Neural progenitor cell (in vitro differentiated cells): ENCODE measurements around the gene RIMKLB. TPM values are rescaled to one million over a fixed set of nuclear protein-coding genes. Genes with fewer than 3 reads are reported as not detected.

ENCODE experiments used
- DNase-seq: peaks from one replicate; pipeline ENCODE4 v3.0.0-alpha.2; 2016; ENCODE audit warnings: low spot score
- H2AFZ ChIP-seq: fragments of 200-600 bp; sonication (generic); replicated peaks from 2 replicates; pipeline ENCODE4 v1.6.1; 2016; ENCODE audit warnings: antibody characterized with exemption
- H3F3A ChIP-seq: fragments of 200-600 bp; sonication (generic); 2 replicates; pipeline ENCODE4 v1.6.1; 2016; ENCODE audit warnings: antibody characterized with exemption, low read depth
- H3K27ac ChIP-seq: fragments of 200-600 bp; sonication (generic); 2 replicates; pipeline ENCODE4 v1.5.1; 2016; ENCODE audit warnings: mild to moderate bottlenecking
- H3K27me3 ChIP-seq: fragments of 200-600 bp; sonication (generic); 2 replicates; pipeline ENCODE4 v1.6.1; 2016; ENCODE audit warnings: mild to moderate bottlenecking, moderate library complexity
- H3K36me3 ChIP-seq: fragments of 200-600 bp; sonication (generic); 2 replicates; pipeline ENCODE4 v1.5.1; 2016
- H3K4me1 ChIP-seq: fragments of 200-600 bp; sonication (generic); 2 replicates; pipeline ENCODE4 v1.6.1; 2016; ENCODE audit warnings: mixed run types
- H3K4me2 ChIP-seq: fragments of 200-600 bp; sonication (generic); 2 replicates; pipeline ENCODE4 v1.6.1; 2016
- H3K4me3 ChIP-seq: fragments of 200-600 bp; sonication (generic); 2 replicates; pipeline ENCODE4 v1.5.1; 2016
- H3K79me2 ChIP-seq: fragments of 200-600 bp; sonication (generic); 2 replicates; pipeline ENCODE4 v1.6.1; 2016; ENCODE audit warnings: low read depth
- H3K9ac ChIP-seq: fragments of 200-600 bp; sonication (generic); 2 replicates; pipeline ENCODE4 v1.6.1; 2016
- H3K9me3 ChIP-seq: fragments of 200-600 bp; sonication (generic); 2 replicates; pipeline ENCODE4 v1.5.1; 2016; ENCODE audit warnings: low read depth
- H4K20me1 ChIP-seq: fragments of 200-600 bp; sonication (generic); 2 replicates; pipeline ENCODE4 v1.6.1; 2016; ENCODE audit warnings: low read depth
- H3K27ac Mint-ChIP-seq: 3 replicates; pipeline ENCODE4 v1.8.0; 2021; ENCODE audit warnings: mixed read lengths
- H3K27me3 Mint-ChIP-seq: 2 replicates; pipeline ENCODE4 v1.8.0; 2022; ENCODE audit warnings: low read depth, mild to moderate bottlenecking, inconsistent platforms, moderate library complexity, mixed read lengths; ENCODE audit not compliant: insufficient read depth
- H3K36me3 Mint-ChIP-seq: 3 replicates; pipeline ENCODE4 v1.8.0; 2021; ENCODE audit warnings: mixed read lengths
- H3K4me1 Mint-ChIP-seq: 3 replicates; pipeline ENCODE4 v1.8.0; 2021; ENCODE audit warnings: mixed read lengths
- H3K4me3 Mint-ChIP-seq: 3 replicates; pipeline ENCODE4 v1.8.0; 2021; ENCODE audit warnings: mild to moderate bottlenecking, moderate library complexity, mixed read lengths
- H3K9me3 Mint-ChIP-seq: 3 replicates; pipeline ENCODE4 v1.8.0; 2020; ENCODE audit warnings: mixed read lengths
- CTCF ChIP-seq: fragments of 200-600 bp; sonication (generic); IDR thresholded peaks from 2 replicates; pipeline ENCODE4 v1.5.1; 2017; ENCODE audit warnings: antibody characterized with exemption, mild to moderate bottlenecking
- EZH2 ChIP-seq: fragments of 200-600 bp; sonication (generic); IDR thresholded peaks from 2 replicates; pipeline ENCODE4 v1.6.1; 2017; ENCODE audit warnings: antibody characterized with exemption, mild to moderate bottlenecking, moderate library complexity
- EZH2phosphoT487 ChIP-seq: fragments of 200-600 bp; sonication (generic); IDR thresholded peaks from 2 replicates; pipeline ENCODE4 v1.6.1; 2017; ENCODE audit warnings: antibody characterized with exemption
- total RNA-seq: library from RNA; depleted of rRNA; stranded (reverse); fragments of >200 nt; gene quantifications from 2 replicates; pipeline ENCODE4 v1.2.3, GENCODE V29; 2015; ENCODE audit warnings: low replicate concordance

Gene RIMKLB
- total RNA-seq, 1 donor from 2014 or later = 131 TPM

- Histone ChIP-seq H3K27me3 (no peaks in the 10 kb centered on the region), H3K27ac (no peak overlapping the region), H3F3A (no peaks in the 10 kb centered on the region), H3K4me2 (no peak overlapping the region), H3K4me1 (peaks cover 8% of the 10 kb centered on the region), H3K9ac (no peak overlapping the region), H2AFZ (no peak overlapping the region), H3K36me3 (peaks cover 9% of the 10 kb centered on the region), H4K20me1 (peaks cover 4% of the 10 kb centered on the region), H3K4me3 (no peak overlapping the region), H3K79me2 (peaks cover 4% of the 10 kb centered on the region), H3K9me3 (no peaks in the 10 kb centered on the region)
- Mint-ChIP-seq H3K27ac (no peak overlapping the region), H3K27me3 (no peaks in the 10 kb centered on the region), H3K36me3 (peaks cover 31% of the 10 kb centered on the region), H3K4me1 (peaks cover 8% of the 10 kb centered on the region), H3K4me3 (no peak overlapping the region), H3K9me3 (no peaks in the 10 kb centered on the region)
- peak; percentile 24 for DNase-seq
- TF ChIP-seq EZH2 (no peak), EZH2phosphoT487 (no peak), CTCF (peak; percentile 32)
These were observed 73.3 kb downstream of the RIMKLB start for GRCh38 chr12:8771072-8771471.

- H3K27ac ChIP-seq = no peak overlapping the region
- DNase-seq = no peak
- Mint-ChIP-seq H3K36me3 (peaks cover 20% of the 10 kb centered on the region), H3K4me3 (no peak overlapping the region), H3K9me3 (no peaks in the 10 kb centered on the region), H3K4me1 (no peaks in the 10 kb centered on the region), H3K27ac (no peak overlapping the region), H3K27me3 (no peaks in the 10 kb centered on the region)
- H2AFZ ChIP-seq = no peak overlapping the region
- peaks cover 16% of the 10 kb centered on the region for H3K4me1 ChIP-seq
- peaks cover 16% of the 10 kb centered on the region for H3K36me3 ChIP-seq
- H3K4me2 ChIP-seq = no peak overlapping the region
- peaks cover 4% of the 10 kb centered on the region for H4K20me1 ChIP-seq
- TF ChIP-seq EZH2 = no peak
- no peak for TF ChIP-seq EZH2phosphoT487
- no peak for TF ChIP-seq CTCF
- no peaks in the 10 kb centered on the region for H3F3A ChIP-seq
- no peaks in the 10 kb centered on the region for H3K9me3 ChIP-seq
- no peak overlapping the region for H3K9ac ChIP-seq
- H3K27me3 ChIP-seq = no peaks in the 10 kb centered on the region
- no peak overlapping the region for H3K4me3 ChIP-seq
- no peaks in the 10 kb centered on the region for H3K79me2 ChIP-seq
These were observed 75.7 kb downstream of the RIMKLB start for GRCh38 chr12:8773461-8773860.

- DNase-seq = no peak
- Histone ChIP-seq H3K79me2 (no peaks in the 10 kb centered on the region), H3K4me1 (peaks cover 8% of the 10 kb centered on the region), H4K20me1 (no peaks in the 10 kb centered on the region), H2AFZ (no peak overlapping the region), H3K9ac (no peak overlapping the region), H3K4me2 (no peak overlapping the region), H3K4me3 (no peak overlapping the region), H3F3A (peaks cover 9% of the 10 kb centered on the region), H3K27me3 (no peaks in the 10 kb centered on the region), H3K9me3 (no peaks in the 10 kb centered on the region), H3K27ac (peak overlapping the region; percentile 10), H3K36me3 (peaks cover 13% of the 10 kb centered on the region)
- TF ChIP-seq CTCF (no peak), EZH2 (no peak), EZH2phosphoT487 (no peak)
- Mint-ChIP-seq H3K4me1 (no peaks in the 10 kb centered on the region), H3K27ac (no peak overlapping the region), H3K4me3 (no peak overlapping the region), H3K36me3 (peaks cover 4% of the 10 kb centered on the region), H3K27me3 (no peaks in the 10 kb centered on the region), H3K9me3 (no peaks in the 10 kb centered on the region)
These were observed 81.5 kb downstream of the RIMKLB start for GRCh38 chr12:8779281-8779680.
